Activated CD4-positive, alpha-beta T cell treated with anti-CD3 and anti-CD28 coated beads, Interleukin-2, amount 10 ng/mL, durations not matched to agents 24 days and 14 days (primary cell): ENCODE data around the gene PARP12. TPM values are rescaled to one million over a fixed set of nuclear protein-coding genes. Genes with fewer than 3 reads are reported as not detected.
A peak's percentile ranks its signal among the peaks of the same experiment; 100 is the strongest.

Experiments used
- DNase-seq: peaks from one replicate; pipeline ENCODE4 v3.0.0; 2022
- H3K27ac Mint-ChIP-seq: one replicate; pipeline ENCODE4 v1.8.0; 2022; ENCODE audit warnings: mild to moderate bottlenecking, mixed read lengths
- H3K27me3 Mint-ChIP-seq: one replicate; pipeline ENCODE4 v1.8.0; 2022; ENCODE audit warnings: mixed read lengths
- H3K36me3 Mint-ChIP-seq: one replicate; pipeline ENCODE4 v1.8.0; 2022; ENCODE audit warnings: low read depth, mild to moderate bottlenecking, mixed read lengths
- H3K4me1 Mint-ChIP-seq: one replicate; pipeline ENCODE4 v1.8.0; 2021; ENCODE audit warnings: mixed read lengths
- H3K4me3 Mint-ChIP-seq: one replicate; pipeline ENCODE4 v1.8.0; 2022; ENCODE audit warnings: mild to moderate bottlenecking, moderate library complexity, mixed read lengths
- H3K9me3 Mint-ChIP-seq: one replicate; pipeline ENCODE4 v1.8.0; 2021; ENCODE audit warnings: mixed read lengths
- intact Hi-C: fragments of 100-400 bp; cut with micrococcal nuclease; formaldehyde crosslinking; loops from one replicate; pipeline ENCODE4 v1.15.1; 2023
- total RNA-seq: library from RNA; stranded (reverse); gene quantifications from 2 replicates; pipeline ENCODE4 v1.2.3, GENCODE V29; 2022

The PARP12 gene
- total RNA-seq, 1 donor from 2014 or later = 53.3 TPM

DNA sequence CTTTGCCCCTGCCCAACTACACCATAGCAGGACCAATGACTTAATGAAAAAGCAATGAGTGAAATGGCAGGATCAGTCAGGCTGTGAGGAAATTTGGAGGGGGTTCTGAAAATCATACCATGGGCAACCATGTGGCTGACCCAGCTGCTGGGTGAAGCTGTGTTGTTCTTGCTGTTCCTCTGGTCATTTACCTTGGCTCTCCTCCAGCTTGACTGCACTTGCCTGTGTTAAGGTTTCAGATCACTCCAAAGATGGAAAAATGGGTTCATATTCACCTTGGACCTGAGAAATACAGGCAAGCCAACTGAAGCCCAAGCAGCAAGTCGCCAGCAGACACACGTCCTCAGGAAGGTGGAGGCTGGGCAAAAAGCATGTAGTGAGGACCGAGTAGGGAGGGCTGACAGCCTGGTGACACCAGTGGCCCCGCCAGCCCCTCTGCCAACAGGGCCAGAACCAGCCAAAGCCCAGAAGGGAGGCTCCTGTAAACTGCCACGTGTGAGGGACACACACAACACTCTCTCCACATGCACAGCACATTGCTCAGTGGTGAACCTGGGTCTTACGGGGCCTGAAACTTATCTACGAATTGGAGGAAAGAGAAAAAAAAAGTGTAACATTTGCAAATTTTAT lies 40.1 kb downstream of the PARP12 start:
- no peak overlapping the region for H3K27ac Mint-ChIP-seq
- intact Hi-C loops = no loop called here
- peaks cover 43% of the 10 kb centered on the region for H3K36me3 Mint-ChIP-seq

DNA sequence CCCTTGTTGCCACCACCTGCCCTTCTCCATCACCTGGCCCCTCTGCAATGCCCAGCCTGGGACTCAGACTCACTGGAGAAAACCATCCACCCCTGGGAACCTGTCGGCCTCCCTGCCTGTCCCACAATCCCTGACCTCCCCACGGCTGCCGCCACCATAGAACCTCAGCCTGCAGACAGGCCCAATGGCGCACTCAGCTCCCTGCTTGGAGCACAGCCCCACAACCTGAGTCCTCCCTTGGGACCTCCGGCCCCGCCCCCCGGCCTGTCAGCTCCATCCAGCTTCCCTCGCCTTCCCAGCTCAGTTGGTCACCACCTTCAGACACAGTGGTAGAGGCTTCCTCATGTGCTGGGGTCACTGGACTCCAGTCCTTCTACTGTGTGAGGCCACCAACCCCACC lies 41.1 kb downstream of the PARP12 start:
- H3K4me1 Mint-ChIP-seq = no peaks in the 10 kb centered on the region
- no peak overlapping the region for H3K27ac Mint-ChIP-seq
- no peaks in the 10 kb centered on the region for H3K27me3 Mint-ChIP-seq
- no peaks in the 10 kb centered on the region for H3K9me3 Mint-ChIP-seq
- intact Hi-C loops = no loop called here
- peaks cover 36% of the 10 kb centered on the region for H3K36me3 Mint-ChIP-seq
- H3K4me3 Mint-ChIP-seq = no peak overlapping the region
- no peak for DNase-seq

More for the DNA sequence above, 40.1 kb downstream of the PARP12 start:
- no peaks in the 10 kb centered on the region for H3K4me1 Mint-ChIP-seq
- no peaks in the 10 kb centered on the region for H3K9me3 Mint-ChIP-seq
- no peak overlapping the region for H3K4me3 Mint-ChIP-seq
- H3K27me3 Mint-ChIP-seq = no peaks in the 10 kb centered on the region
- DNase-seq = no peak

DNA sequence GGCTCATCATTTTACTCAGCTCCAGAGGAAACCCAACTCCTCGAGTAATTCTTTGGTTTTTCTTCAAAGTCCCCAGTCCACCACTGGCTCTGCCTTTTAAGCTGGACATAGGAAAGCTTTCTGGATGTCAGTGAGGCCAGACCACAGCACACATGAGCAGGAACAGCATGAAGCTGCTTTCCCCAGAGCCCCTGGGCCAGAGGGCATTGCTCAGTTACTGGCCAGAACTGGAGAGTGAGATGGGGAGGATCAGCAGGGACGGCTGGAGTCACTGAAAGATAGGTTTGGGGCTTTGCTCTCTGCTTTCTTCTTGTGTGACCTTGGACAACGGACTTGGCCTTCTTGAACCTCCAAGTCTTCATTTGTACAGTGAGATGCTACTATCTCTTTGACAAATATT lies 43.1 kb downstream of the PARP12 start:
- no peaks in the 10 kb centered on the region for H3K27me3 Mint-ChIP-seq
- no peaks in the 10 kb centered on the region for H3K9me3 Mint-ChIP-seq
- no peak overlapping the region for H3K27ac Mint-ChIP-seq
- peaks cover 27% of the 10 kb centered on the region for H3K36me3 Mint-ChIP-seq
- DNase-seq = no peak
- intact Hi-C loops = no loop called here
- H3K4me3 Mint-ChIP-seq = no peak overlapping the region
- no peaks in the 10 kb centered on the region for H3K4me1 Mint-ChIP-seq

DNA sequence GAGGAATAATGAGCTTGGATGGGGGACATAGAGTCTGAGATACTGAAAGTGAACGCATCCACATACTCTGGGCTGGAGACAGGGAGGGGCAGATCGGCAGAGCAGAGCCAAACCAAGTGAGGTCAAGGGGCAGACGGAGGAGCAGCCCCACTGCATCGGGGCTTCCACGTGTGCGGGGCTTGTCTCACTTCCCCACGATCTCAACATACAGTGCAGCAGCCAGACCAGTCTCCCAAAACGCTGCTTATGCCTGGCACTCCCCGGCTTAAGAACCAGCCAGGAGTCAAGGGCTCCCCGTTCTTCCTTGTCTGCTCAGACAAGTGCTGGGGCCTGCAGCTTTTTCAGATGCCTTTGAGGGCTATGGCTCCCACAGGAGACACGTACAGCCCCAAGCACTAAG lies 43.6 kb downstream of the PARP12 start:
- Mint-ChIP-seq H3K27me3 (no peaks in the 10 kb centered on the region), H3K36me3 (peaks cover 22% of the 10 kb centered on the region), H3K27ac (peak overlapping the region; percentile 2), H3K4me3 (no peak overlapping the region), H3K4me1 (no peaks in the 10 kb centered on the region), H3K9me3 (no peaks in the 10 kb centered on the region)
- intact Hi-C loops = no loop called here
- no peak for DNase-seq

DNA sequence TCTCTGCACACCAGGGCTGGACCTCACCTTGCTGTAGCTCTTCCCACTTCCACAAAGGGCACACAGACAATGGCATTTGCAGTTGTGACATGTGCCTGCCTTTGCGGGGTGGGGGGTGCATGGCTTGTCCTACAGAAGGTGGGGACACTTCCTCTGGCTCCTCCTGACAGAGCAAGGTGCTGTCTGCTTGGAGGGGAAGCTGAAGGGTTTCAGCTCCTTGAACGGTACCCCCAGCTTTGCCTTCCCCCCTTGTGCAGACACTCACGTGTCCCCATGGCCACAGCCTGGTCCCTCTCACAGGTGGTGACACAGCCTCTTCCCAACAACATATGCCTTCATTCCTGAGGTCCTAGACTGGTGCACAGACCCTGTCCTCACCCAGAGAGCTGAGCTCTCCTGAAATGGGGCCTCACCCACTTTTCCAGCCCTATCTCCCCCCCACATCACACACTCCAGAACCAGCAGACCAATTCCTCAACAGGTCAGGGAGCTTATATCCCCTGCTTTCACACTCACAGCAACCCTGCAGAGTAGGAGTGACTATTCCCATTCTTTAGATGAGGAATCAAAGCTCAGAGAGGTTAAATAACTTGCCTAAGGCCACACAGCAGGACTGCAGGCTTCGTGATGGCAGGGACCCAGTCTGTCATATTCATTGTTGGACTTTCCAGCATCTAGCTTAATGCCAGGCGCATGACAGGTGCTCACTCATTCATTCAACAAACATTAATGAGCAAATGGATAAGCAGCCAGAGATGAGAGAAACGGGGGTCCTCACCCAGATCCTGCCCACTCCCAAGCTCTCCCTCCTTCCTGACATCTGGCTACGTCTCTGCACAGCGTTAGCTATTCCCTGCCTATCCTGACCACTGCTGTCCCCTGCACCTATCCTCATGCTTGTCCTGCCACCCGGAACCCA lies 44.4 kb downstream of the PARP12 start:
- H3K27me3 Mint-ChIP-seq = no peaks in the 10 kb centered on the region
- DNase-seq = no peak
- H3K4me3 Mint-ChIP-seq = no peak overlapping the region
- peaks cover 15% of the 10 kb centered on the region for H3K36me3 Mint-ChIP-seq
- no peaks in the 10 kb centered on the region for H3K4me1 Mint-ChIP-seq
- peak overlapping the region; percentile 2 for H3K27ac Mint-ChIP-seq
- intact Hi-C loops = no loop called here
- H3K9me3 Mint-ChIP-seq = no peaks in the 10 kb centered on the region

DNA sequence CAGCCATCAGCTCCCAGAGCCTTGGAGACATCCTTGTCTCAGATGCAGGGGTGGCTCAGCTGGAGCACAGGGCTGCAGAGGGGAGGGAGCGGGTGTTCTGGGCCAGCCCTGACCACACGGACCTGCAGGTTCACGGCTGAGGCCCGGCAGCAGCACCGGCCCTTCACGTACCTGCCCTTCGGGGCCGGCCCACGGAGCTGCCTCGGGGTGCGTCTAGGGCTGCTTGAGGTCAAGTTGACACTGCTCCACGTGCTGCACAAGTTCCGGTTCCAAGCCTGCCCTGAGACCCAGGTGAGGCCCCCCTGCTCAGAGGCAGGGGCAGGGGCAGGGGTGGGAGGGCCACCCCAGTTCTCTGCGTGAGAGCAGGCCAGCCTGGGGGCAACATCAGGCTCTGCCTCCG lies 45.2 kb downstream of the PARP12 start:
- no peaks in the 10 kb centered on the region for H3K9me3 Mint-ChIP-seq
- no peak overlapping the region for H3K27ac Mint-ChIP-seq
- H3K4me3 Mint-ChIP-seq = no peak overlapping the region
- intact Hi-C loops = no loop called here
- H3K27me3 Mint-ChIP-seq = no peaks in the 10 kb centered on the region
- H3K4me1 Mint-ChIP-seq = no peaks in the 10 kb centered on the region
- peaks cover 9% of the 10 kb centered on the region for H3K36me3 Mint-ChIP-seq
- no peak for DNase-seq

DNA sequence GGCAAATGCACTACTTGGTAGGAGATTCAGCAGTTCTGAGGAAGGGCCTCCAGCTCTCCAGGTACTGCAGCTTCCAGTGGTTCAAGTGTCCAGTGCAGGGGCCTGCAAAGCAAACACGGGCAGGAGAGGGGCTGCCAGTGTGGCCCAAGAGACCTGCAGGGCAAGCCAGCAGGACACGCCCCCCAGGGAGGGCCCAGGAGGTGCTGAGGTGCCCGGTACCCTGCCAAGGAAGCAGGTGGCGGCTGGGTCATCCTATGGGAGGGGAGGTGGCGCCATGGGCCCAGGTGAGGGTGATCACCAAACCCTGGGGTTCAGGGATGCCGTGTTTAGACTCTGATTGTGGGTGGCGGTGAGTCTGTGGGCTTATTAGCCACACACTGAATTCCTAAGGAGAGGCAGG lies 45.7 kb downstream of the PARP12 start:
- Mint-ChIP-seq H3K36me3 (peaks cover 5% of the 10 kb centered on the region), H3K27ac (no peak overlapping the region), H3K27me3 (no peaks in the 10 kb centered on the region), H3K4me3 (no peak overlapping the region), H3K9me3 (no peaks in the 10 kb centered on the region), H3K4me1 (no peaks in the 10 kb centered on the region)
- no peak for DNase-seq
- intact Hi-C loops = no loop called here

DNA sequence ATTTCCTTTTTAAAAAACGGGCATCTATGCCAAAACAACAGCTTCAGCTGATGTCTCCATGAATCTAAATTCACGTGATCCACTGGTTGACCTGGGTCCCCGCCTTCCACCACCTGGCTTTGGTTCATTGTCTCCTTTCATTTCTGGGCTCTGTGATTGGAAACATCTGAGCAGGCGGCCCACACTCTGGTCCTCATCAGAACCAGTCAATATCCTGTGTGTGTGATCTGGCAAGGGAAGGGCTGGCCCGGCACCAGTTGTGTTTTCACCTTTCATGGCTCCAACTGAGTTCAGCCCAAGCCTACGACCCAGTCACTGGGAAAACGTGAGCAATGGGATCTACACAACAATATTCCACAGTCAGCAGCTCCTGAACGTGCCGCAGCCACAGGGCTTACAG lies 46.2 kb downstream of the PARP12 start:
- H3K9me3 Mint-ChIP-seq = no peaks in the 10 kb centered on the region
- no peaks in the 10 kb centered on the region for H3K27me3 Mint-ChIP-seq
- H3K36me3 Mint-ChIP-seq = peaks cover 2% of the 10 kb centered on the region
- DNase-seq = no peak
- H3K4me3 Mint-ChIP-seq = no peak overlapping the region
- intact Hi-C loops = no loop called here
- H3K27ac Mint-ChIP-seq = no peak overlapping the region
- no peaks in the 10 kb centered on the region for H3K4me1 Mint-ChIP-seq

DNA sequence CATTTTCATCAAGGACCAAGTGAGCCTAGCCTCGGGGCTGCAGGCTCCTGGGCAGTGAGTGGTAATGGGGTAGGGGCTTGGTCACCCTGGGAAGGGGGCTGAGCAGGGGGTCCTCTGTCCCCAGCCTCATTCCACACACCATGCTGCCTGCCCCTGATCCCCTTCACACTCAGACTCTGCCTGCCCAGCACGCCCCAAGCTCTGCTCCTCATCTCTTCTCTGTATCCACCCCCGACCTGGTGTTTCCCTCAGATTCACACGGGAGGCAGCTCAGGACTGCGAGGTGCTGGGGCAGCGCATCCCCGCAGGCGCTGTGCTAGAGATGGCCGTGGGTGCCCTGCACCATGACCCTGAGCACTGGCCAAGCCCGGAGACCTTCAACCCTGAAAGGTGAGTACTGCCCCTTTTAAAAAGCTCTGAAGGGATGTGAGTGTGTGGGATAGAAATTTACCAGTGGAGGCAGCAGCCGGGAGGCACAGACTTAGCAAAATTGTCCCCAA lies 47.2 kb downstream of the PARP12 start:
- DNase-seq = no peak
- Mint-ChIP-seq H3K4me1 (no peaks in the 10 kb centered on the region), H3K36me3 (peaks cover 2% of the 10 kb centered on the region), H3K9me3 (no peaks in the 10 kb centered on the region), H3K27me3 (no peaks in the 10 kb centered on the region), H3K27ac (no peak overlapping the region), H3K4me3 (no peak overlapping the region)
- intact Hi-C loops = no loop called here

DNA sequence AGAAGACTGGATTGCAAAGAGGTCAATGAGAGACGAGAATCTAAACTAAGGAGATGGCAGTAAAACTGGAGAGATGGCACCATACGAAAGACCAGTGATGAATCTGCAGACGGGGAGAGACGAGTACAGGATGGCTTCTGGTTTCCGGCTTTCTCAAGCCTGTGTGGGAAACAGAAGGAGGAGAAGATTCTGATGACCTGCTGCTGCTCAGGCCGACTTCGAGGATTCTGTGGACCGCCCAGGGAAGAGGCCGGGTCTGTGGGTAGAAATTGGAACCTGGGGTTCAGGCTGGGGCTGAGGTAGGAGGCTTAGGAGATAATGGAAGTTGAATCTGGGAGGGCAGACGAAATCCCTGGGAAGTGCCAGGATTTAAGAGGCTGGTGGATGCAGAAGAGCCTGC lies 48.6 kb downstream of the PARP12 start:
- no peaks in the 10 kb centered on the region for H3K4me1 Mint-ChIP-seq
- no peak overlapping the region for H3K4me3 Mint-ChIP-seq
- H3K36me3 Mint-ChIP-seq = peaks cover 2% of the 10 kb centered on the region
- no peaks in the 10 kb centered on the region for H3K27me3 Mint-ChIP-seq
- intact Hi-C loops = no loop called here
- H3K9me3 Mint-ChIP-seq = no peaks in the 10 kb centered on the region
- H3K27ac Mint-ChIP-seq = no peak overlapping the region
- DNase-seq = no peak

DNA sequence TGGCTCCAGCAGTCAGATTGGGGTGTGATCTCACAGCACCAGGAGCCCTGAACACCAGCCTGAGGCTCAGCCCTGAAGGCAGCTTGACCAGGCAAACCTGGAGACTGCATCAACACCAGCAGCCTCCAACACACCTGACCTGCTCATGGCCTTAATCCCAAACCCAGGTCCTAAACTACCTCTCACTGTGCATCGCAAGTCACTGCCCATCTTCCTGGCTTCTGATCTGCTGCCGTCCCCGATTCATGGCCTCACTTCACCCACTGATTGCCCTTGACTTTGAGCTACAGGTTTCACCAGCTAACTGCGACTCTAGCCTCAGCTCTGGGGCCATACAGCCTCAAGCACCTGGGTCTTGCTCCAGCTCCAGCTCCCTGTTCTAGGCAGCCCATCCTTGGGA lies 49.1 kb downstream of the PARP12 start:
- no peak overlapping the region for H3K27ac Mint-ChIP-seq
- peaks cover 2% of the 10 kb centered on the region for H3K36me3 Mint-ChIP-seq
- DNase-seq = no peak
- no peaks in the 10 kb centered on the region for H3K9me3 Mint-ChIP-seq
- intact Hi-C loops = no loop called here
- no peaks in the 10 kb centered on the region for H3K4me1 Mint-ChIP-seq
- no peaks in the 10 kb centered on the region for H3K27me3 Mint-ChIP-seq
- no peak overlapping the region for H3K4me3 Mint-ChIP-seq

DNA sequence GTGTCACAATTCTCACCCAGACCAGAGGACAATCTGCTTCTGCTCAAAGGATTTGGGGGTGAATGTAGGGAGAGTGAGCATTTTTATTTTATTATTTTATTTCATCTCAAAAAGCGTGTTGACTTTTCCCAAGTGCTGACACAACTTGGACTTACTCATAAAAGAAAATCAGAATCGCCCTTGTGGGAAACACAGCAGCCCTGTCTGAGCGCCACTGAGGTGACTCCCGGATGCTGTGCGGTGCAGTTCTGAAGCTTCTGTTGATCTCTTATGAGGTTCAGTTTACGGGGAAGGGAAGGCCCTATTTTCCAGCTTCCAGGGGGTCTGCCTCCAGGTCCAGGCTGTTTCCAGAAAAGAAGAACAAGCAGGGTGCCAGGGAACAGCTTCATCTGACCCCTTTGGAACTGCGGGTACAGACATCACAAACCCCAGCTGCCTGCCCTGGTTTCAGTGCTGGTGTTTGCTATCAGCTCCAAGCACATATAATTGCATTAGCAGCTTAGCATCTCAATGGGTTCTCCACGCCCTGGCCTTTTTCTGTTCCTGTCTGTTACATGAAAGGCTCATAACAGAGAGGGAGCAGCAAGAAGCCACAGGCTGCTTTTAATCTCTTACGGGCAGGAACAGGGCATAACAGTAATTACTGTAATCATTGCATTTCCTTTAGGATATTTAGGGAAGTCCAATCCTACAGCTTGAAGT lies 52.4 kb downstream of the PARP12 start:
- Mint-ChIP-seq H3K9me3 (no peaks in the 10 kb centered on the region), H3K4me1 (no peaks in the 10 kb centered on the region), H3K4me3 (no peak overlapping the region), H3K27ac (no peak overlapping the region), H3K36me3 (no peaks in the 10 kb centered on the region), H3K27me3 (peaks cover 2% of the 10 kb centered on the region)
- intact Hi-C loops = no loop called here
- no peak for DNase-seq

DNA sequence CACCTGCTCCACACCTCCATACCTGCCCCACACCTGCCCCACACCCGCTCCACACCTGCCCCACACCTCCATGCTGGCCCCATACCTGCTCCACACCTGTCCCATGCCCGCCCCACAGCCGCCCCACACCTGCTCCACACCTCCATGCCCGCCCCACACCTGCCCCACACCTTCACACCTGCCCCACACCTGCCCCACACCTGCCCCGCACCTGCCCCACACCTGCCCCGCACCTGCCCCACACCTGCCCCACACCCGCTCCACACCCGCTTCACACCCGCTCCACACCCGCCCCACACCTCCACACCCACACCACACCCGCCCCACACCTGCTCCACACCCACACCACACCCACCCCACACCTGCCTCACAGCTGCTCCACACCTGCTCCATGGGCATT lies 53.0 kb downstream of the PARP12 start:
- H3K4me1 Mint-ChIP-seq = no peaks in the 10 kb centered on the region
- intact Hi-C loops = no loop called here
- DNase-seq = no peak
- no peaks in the 10 kb centered on the region for H3K36me3 Mint-ChIP-seq
- peaks cover 2% of the 10 kb centered on the region for H3K27me3 Mint-ChIP-seq
- H3K9me3 Mint-ChIP-seq = no peaks in the 10 kb centered on the region
- no peak overlapping the region for H3K27ac Mint-ChIP-seq
- no peak overlapping the region for H3K4me3 Mint-ChIP-seq
